GM18499 (cell line): ENCODE data around the gene TNF.

ENCODE experiments used
- ATAC-seq: cut with Tn5 transposase; IDR thresholded peaks from one replicate; pipeline ENCODE4 v1.9.1; 2021; ENCODE audit warnings: moderate number of reproducible peaks; ENCODE audit not compliant: insufficient read depth, unreplicated experiment

TNF gene

GRCh38 chr6:31568537-31568961 is 6.8 kb upstream of the TNF start:
- ATAC-seq = peak; percentile 61

- ATAC-seq = no peak
Observed at GRCh38 chr6:31569861-31570536, 5.4 kb upstream of the TNF start.

DNA sequence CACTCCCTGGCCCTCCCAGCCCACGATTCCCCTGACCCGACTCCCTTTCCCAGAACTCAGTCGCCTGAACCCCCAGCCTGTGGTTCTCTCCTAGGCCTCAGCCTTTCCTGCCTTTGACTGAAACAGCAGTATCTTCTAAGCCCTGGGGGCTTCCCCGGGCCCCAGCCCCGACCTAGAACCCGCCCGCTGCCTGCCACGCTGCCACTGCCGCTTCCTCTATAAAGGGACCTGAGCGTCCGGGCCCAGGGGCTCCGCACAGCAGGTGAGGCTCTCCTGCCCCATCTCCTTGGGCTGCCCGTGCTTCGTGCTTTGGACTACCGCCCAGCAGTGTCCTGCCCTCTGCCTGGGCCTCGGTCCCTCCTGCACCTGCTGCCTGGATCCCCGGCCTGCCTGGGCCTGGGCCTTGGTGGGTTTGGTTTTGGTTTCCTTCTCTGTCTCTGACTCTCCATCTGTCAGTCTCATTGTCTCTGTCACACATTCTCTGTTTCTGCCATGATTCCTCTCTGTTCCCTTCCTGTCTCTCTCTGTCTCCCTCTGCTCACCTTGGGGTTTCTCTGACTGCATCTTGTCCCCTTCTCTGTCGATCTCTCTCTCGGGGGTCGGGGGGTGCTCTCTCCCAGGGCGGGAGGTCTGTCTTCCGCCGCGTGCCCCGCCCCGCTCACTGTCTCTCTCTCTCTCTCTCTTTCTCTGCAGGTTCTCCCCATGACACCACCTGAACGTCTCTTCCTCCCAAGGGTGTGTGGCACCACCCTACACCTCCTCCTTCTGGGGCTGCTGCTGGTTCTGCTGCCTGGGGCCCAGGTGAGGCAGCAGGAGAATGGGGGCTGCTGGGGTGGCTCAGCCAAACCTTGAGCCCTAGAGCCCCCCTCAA is 3.1 kb upstream of the TNF start, which contains the start of gene LTA:
LTA (plus strand) TSS at position 249 of the 871 bp plus-strand sequence; CDS start at position 703, 454 bp downstream.
- ATAC-seq = no peak

- ATAC-seq = no peak
Observed at GRCh38 chr6:31573239-31574105, 1.9 kb upstream of the TNF start.

DNA sequence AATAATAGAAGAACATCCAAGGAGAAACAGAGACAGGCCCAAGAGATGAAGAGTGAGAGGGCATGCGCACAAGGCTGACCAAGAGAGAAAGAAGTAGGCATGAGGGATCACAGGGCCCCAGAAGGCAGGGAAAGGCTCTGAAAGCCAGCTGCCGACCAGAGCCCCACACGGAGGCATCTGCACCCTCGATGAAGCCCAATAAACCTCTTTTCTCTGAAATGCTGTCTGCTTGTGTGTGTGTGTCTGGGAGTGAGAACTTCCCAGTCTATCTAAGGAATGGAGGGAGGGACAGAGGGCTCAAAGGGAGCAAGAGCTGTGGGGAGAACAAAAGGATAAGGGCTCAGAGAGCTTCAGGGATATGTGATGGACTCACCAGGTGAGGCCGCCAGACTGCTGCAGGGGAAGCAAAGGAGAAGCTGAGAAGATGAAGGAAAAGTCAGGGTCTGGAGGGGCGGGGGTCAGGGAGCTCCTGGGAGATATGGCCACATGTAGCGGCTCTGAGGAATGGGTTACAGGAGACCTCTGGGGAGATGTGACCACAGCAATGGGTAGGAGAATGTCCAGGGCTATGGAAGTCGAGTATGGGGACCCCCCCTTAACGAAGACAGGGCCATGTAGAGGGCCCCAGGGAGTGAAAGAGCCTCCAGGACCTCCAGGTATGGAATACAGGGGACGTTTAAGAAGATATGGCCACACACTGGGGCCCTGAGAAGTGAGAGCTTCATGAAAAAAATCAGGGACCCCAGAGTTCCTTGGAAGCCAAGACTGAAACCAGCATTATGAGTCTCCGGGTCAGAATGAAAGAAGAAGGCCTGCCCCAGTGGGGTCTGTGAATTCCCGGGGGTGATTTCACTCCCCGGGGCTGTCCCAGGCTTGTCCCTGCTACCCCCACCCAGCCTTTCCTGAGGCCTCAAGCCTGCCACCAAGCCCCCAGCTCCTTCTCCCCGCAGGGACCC is 981 bp upstream of the TNF start:
- no peak for ATAC-seq

GRCh38 chr6:31575952-31576685 is 754 bp downstream of the TNF start:
- ATAC-seq = no peak

DNA sequence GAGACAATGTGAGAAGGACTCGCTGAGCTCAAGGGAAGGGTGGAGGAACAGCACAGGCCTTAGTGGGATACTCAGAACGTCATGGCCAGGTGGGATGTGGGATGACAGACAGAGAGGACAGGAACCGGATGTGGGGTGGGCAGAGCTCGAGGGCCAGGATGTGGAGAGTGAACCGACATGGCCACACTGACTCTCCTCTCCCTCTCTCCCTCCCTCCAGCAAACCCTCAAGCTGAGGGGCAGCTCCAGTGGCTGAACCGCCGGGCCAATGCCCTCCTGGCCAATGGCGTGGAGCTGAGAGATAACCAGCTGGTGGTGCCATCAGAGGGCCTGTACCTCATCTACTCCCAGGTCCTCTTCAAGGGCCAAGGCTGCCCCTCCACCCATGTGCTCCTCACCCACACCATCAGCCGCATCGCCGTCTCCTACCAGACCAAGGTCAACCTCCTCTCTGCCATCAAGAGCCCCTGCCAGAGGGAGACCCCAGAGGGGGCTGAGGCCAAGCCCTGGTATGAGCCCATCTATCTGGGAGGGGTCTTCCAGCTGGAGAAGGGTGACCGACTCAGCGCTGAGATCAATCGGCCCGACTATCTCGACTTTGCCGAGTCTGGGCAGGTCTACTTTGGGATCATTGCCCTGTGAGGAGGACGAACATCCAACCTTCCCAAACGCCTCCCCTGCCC is 1.7 kb downstream of the TNF start:
- no peak for ATAC-seq

GRCh38 chr6:31577579-31577966 is 2.2 kb downstream of the TNF start:
- no peak for ATAC-seq

DNA sequence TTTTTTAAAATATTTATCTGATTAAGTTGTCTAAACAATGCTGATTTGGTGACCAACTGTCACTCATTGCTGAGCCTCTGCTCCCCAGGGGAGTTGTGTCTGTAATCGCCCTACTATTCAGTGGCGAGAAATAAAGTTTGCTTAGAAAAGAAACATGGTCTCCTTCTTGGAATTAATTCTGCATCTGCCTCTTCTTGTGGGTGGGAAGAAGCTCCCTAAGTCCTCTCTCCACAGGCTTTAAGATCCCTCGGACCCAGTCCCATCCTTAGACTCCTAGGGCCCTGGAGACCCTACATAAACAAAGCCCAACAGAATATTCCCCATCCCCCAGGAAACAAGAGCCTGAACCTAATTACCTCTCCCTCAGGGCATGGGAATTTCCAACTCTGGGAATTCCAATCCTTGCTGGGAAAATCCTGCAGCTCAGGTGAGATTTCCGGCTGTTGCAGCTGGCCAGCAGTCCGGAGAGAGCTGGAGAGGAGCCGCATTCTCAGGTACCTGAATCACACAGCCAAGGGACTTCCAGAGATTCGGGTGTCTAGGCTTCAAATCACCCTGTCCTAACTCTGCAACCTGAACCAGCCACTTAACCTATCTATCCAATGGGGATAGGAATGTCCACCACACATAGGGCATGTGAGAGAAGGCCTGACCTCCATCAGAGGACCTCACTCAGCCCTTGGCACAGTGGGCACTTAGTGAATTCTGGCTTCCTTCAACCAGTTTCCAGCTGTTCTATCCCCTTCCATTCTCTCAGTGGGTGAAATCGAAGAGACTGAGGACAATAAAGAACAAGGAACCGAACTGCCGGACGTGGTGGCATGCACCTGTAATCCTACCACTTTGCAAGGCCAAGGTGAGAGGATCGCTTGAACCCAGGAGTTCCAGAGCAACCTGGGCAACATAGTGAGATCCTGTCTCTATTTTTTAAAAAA is 3.1 kb downstream of the TNF start:
- ATAC-seq = no peak

DNA sequence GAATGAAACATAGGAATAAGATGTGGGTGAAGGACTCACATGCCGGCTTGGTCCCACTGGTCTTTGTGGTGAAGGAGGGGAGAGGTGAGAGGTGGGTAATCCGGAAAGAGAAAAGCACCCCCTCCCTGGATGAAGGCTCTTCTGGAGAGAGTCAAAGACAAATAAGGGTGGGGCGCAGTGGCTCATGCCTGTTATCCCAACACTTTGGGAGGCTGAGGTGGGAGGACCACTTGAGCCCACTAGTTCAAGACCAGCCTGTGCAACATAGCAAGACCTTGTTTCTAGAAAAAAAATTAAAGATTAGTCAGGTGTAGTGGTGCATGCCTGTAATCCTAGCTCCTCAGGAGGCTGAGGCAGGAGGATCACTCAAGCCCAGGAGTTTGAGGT is 3.7 kb downstream of the TNF start:
- no peak for ATAC-seq

- no peak for ATAC-seq
Observed at GRCh38 chr6:31579546-31580437, 4.4 kb downstream of the TNF start.

- ATAC-seq = no peak
Observed at GRCh38 chr6:31580438-31580740, 5.0 kb downstream of the TNF start.

- peak; percentile 39 for ATAC-seq
Observed at GRCh38 chr6:31580807-31581433, 5.6 kb downstream of the TNF start.

DNA sequence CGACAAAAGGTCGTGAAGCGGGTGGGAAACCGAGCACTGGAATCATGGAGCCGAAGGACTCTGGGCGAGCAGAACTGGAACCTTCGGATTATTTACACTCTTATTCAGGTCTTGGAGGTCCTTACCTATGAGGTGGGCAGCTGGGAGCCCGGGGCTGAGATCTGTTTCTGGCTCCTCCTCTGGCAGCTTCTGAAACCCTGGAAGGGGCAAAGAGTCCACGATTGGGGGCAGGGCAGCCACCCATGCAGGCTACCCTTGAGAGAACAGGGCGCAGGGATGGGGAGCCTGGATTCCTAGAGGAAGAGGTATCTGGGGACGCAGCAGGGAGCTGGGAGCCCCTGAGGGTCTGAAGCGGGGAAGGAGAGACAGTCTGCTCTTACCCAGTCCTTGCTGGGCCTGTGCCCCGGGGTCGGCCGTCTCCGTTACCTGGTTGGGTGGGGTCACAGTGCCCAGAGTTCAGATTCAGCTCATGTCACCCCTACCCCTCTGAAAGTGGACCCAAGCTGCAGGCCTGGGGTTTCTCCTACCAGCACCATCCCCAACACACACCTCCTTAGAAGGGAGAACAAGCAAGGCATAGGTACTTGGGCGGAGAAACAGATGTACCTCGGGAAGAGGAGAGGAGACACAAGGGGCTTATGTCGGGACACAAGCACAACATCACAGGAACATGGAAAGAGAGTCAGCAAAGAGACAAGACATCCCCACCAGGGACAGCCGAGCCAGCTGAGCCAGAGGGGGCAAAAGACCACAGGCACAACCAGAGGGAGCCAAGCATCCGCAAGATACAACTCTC is 6.3 kb downstream of the TNF start:
- ATAC-seq = no peak

- ATAC-seq = no peak
Observed at GRCh38 chr6:31582230-31582643, 6.9 kb downstream of the TNF start, which contains the start of gene LTB. Gene LTB (minus strand): TSS chr6:31582424. CDS start chr6:31582417, 7 bp downstream.
